Stimulated activated CD8-positive, alpha-beta memory T cell treated with anti-CD3 and anti-CD28 coated beads, Interleukin-15, amount 100 ng/mL, for 1 hour (primary cell): ENCODE results near the gene PHIP.
"Not testable (repeated sequence)": the region's sequence is repeated elsewhere in the genome, so short reads cannot be mapped to it uniquely, and the experiment has no call there.

Source experiments
- DNase-seq: peaks from one replicate; pipeline ENCODE4 v3.0.0-alpha.2; 2020; ENCODE audit warnings: low read depth

Gene PHIP

GRCh38 chr6:78921168-78921567, 156.9 kb downstream of the PHIP start:
- not testable (repeated sequence) for DNase-seq

- no peak for DNase-seq
These were observed 160.3 kb downstream of the PHIP start for GRCh38 chr6:78917788-78918187.

- no peak for DNase-seq
These were observed 161.6 kb downstream of the PHIP start for GRCh38 chr6:78916411-78916810.

GRCh38 chr6:78911218-78911940, 166.7 kb downstream of the PHIP start:
- no peak for DNase-seq

- no peak for DNase-seq
These were observed 167.4 kb downstream of the PHIP start for GRCh38 chr6:78910591-78911171.

GRCh38 chr6:78910010-78910409, 168.0 kb downstream of the PHIP start:
- no peak for DNase-seq

- no peak for DNase-seq
These were observed 168.7 kb downstream of the PHIP start for GRCh38 chr6:78909391-78909790.

- no peak for DNase-seq
These were observed 169.4 kb downstream of the PHIP start for GRCh38 chr6:78908621-78909020.

GRCh38 chr6:78896227-78896626, 181.8 kb downstream of the PHIP start:
- DNase-seq = no peak

- not testable (repeated sequence) for DNase-seq
These were observed 188.2 kb downstream of the PHIP start for GRCh38 chr6:78889901-78890300.
